ENCODE results near the gene CENPO.
"Not testable (repeated sequence)": the region's sequence is repeated elsewhere in the genome, so short reads cannot be mapped to it uniquely, and the experiment has no call there.

DNA sequence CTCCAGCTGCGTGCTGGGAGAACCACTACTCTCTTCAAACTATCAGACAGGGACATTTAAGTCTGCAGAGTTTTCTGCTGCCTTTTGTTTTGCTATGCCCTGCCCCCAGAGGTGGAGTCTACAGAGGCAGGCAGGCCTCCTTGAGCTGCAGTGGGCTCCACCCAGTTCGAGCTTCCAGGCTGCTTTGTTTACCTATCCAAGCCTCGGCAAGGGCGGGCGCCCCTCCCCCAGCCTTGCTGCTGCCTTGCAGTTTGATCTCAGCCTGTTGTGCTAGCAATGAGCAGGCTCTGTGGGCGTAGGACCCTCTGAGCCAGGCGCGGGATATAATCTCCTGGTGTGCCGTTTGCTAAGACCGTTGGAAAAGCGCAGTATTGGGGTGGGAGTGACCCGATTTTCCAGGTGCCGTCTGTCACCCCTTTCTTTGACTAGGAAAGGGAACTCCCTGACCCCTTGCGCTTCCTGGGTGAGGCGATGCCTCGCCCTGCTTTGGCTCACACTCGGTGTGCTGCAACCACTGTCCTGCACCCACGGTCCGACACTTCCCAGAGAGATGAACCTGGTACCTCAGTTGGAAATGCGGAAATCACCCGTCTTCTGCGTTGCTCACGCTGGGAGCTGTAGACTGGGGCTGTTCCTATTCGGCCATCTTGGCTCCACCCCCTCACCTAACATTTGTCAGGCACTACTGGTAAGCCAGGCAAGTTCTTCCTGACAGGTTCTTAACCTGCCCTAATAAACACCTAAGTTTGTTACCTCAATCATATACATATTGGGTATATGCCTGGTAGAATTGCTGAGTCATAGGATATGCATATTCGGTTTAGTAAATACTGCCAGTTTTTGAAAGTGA, 12.8 kb downstream of the CENPO start:
- not testable (repeated sequence) for TF ChIP-seq CEBPB (IDR thresholded peaks at IDR 0.05; ENCODE audit: low read depth, low read length); BHLHE40 (IDR thresholded peaks at IDR 0.05; ENCODE audit: low read depth, low read length); RFX5 (IDR thresholded peaks at IDR 0.05; ENCODE audit: low read depth, low read length); RAD21 (IDR thresholded peaks at IDR 0.05; ENCODE audit: low read length); POLR2A (IDR thresholded peaks at IDR 0.05; ENCODE audit: low read depth, low read length); MXI1 (IDR thresholded peaks at IDR 0.05; ENCODE audit: borderline replicate concordance, low read depth, low read length); FOS (IDR thresholded peaks at IDR 0.05; ENCODE audit: low read depth, low read length)
- TF ChIP-seq, protein P1, sequence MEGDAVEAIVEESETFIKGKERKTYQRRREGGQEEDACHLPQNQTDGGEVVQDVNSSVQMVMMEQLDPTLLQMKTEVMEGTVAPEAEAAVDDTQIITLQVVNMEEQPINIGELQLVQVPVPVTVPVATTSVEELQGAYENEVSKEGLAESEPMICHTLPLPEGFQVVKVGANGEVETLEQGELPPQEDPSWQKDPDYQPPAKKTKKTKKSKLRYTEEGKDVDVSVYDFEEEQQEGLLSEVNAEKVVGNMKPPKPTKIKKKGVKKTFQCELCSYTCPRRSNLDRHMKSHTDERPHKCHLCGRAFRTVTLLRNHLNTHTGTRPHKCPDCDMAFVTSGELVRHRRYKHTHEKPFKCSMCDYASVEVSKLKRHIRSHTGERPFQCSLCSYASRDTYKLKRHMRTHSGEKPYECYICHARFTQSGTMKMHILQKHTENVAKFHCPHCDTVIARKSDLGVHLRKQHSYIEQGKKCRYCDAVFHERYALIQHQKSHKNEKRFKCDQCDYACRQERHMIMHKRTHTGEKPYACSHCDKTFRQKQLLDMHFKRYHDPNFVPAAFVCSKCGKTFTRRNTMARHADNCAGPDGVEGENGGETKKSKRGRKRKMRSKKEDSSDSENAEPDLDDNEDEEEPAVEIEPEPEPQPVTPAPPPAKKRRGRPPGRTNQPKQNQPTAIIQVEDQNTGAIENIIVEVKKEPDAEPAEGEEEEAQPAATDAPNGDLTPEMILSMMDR (conservative IDR thresholded peaks at IDR 0.05; ENCODE audit: low read depth, low read length), result not testable (repeated sequence)
- TF ChIP-seq MAFK (IDR thresholded peaks at IDR 0.05; ENCODE audit: low read depth, low read length), result peak; percentile 91
- TF ChIP-seq, protein P2, sequence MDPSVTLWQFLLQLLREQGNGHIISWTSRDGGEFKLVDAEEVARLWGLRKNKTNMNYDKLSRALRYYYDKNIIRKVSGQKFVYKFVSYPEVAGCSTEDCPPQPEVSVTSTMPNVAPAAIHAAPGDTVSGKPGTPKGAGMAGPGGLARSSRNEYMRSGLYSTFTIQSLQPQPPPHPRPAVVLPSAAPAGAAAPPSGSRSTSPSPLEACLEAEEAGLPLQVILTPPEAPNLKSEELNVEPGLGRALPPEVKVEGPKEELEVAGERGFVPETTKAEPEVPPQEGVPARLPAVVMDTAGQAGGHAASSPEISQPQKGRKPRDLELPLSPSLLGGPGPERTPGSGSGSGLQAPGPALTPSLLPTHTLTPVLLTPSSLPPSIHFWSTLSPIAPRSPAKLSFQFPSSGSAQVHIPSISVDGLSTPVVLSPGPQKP (IDR thresholded peaks at IDR 0.05; ENCODE audit: borderline replicate concordance, low read depth, low read length), result not testable (repeated sequence)
- TF ChIP-seq NFE2L2 (IDR thresholded peaks at IDR 0.05; ENCODE audit: low read depth, low read length), result peak; percentile 94
